SIG-M5 (cell line): Measurements from ENCODE around the gene CCDC73.
"Not testable (repeated sequence)": the region's sequence is repeated elsewhere in the genome, so short reads cannot be mapped to it uniquely, and the experiment has no call there.

Experiments used
- DNase-seq: peaks from one replicate; lab custom pipeline; 2025; lab: John Stamatoyannopoulos, UW

CCDC73 gene

GRCh38 chr11:32796425-32796824 lies 2.0 kb upstream of the CCDC73 start:
- DNase-seq = no peak

- no peak for DNase-seq
Observed at GRCh38 chr11:32792948-32793475, 1.4 kb downstream of the CCDC73 start.

- DNase-seq = no peak
Observed at GRCh38 chr11:32792111-32792947, 2.1 kb downstream of the CCDC73 start.

GRCh38 chr11:32790916-32791315 lies 3.5 kb downstream of the CCDC73 start:
- no peak for DNase-seq

GRCh38 chr11:32786811-32787210 lies 7.7 kb downstream of the CCDC73 start:
- no peak for DNase-seq

- DNase-seq = no peak
Observed at GRCh38 chr11:32785262-32785661, 9.2 kb downstream of the CCDC73 start.

GRCh38 chr11:32781721-32782120 lies 12.7 kb downstream of the CCDC73 start:
- no peak for DNase-seq

- DNase-seq = not testable (repeated sequence)
Observed at GRCh38 chr11:32780839-32781238, 13.6 kb downstream of the CCDC73 start.

GRCh38 chr11:32779136-32779535 lies 15.3 kb downstream of the CCDC73 start:
- DNase-seq = peak; percentile 2

- DNase-seq = no peak
Observed at GRCh38 chr11:32775908-32776307, 18.6 kb downstream of the CCDC73 start.

- DNase-seq = no peak
Observed at GRCh38 chr11:32774081-32774480, 20.4 kb downstream of the CCDC73 start.

GRCh38 chr11:32772731-32773130 lies 21.7 kb downstream of the CCDC73 start:
- no peak for DNase-seq

- not testable (repeated sequence) for DNase-seq
Observed at GRCh38 chr11:32761774-32762173, 32.7 kb downstream of the CCDC73 start.

- no peak for DNase-seq
Observed at GRCh38 chr11:32758291-32758690, 36.2 kb downstream of the CCDC73 start.

- DNase-seq = not testable (repeated sequence)
Observed at GRCh38 chr11:32753181-32753580, 41.3 kb downstream of the CCDC73 start.

GRCh38 chr11:32752001-32752400 lies 42.5 kb downstream of the CCDC73 start:
- no peak for DNase-seq

GRCh38 chr11:32751381-32751780 lies 43.1 kb downstream of the CCDC73 start:
- DNase-seq = no peak

GRCh38 chr11:32729976-32730375 lies 64.5 kb downstream of the CCDC73 start:
- no peak for DNase-seq

GRCh38 chr11:32723332-32723731 lies 71.1 kb downstream of the CCDC73 start:
- DNase-seq = no peak

- DNase-seq = no peak
Observed at GRCh38 chr11:32722255-32722654, 72.2 kb downstream of the CCDC73 start.

- DNase-seq = no peak
Observed at GRCh38 chr11:32713496-32713895, 81.0 kb downstream of the CCDC73 start.

GRCh38 chr11:32708978-32709377 lies 85.5 kb downstream of the CCDC73 start:
- not testable (repeated sequence) for DNase-seq

GRCh38 chr11:32706985-32707741 lies 87.3 kb downstream of the CCDC73 start:
- DNase-seq = no peak
